ENCODE results near the gene MARS2.
"Not testable (repeated sequence)": the region's sequence is repeated elsewhere in the genome, so short reads cannot be mapped to it uniquely, and the experiment has no call there.

The MARS2 gene

DNA sequence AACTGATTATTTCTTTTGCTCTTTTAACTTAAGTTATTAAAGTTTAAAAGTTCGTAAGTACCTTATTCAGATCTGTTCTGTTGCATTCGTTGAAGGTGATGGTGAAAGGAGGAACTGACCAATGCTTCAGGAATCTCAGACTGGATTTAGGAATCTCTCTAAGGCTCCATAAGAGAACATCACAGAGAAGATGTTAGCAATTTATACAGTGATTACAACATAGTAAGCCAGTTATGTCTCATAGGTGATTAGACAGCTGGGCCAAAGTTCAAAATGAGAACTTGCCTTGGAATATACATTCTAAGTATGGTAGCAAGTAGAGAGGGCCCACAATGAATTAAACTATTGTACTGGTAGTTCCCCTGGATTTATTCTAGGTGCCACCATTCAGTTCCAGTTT, 3.2 kb downstream of the MARS2 start (continued):
- TF ChIP-seq, protein P1, sequence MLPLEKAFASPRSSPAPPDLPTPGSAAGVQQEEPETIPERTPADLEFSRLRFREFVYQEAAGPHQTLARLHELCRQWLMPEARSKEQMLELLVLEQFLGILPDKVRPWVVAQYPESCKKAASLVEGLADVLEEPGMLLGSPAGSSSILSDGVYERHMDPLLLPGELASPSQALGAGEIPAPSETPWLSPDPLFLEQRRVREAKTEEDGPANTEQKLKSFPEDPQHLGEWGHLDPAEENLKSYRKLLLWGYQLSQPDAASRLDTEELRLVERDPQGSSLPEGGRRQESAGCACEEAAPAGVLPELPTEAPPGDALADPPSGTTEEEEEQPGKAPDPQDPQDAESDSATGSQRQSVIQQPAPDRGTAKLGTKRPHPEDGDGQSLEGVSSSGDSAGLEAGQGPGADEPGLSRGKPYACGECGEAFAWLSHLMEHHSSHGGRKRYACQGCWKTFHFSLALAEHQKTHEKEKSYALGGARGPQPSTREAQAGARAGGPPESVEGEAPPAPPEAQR (tag by site-specific recombination; IDR thresholded peaks at IDR 0.05), result no peak
- TF ChIP-seq HOXA7 (CRISPR knock-in tag; IDR thresholded peaks at IDR 0.05; ENCODE audit: borderline replicate concordance), result no peak
- TF ChIP-seq ZNF610 (tag by site-specific recombination; IDR thresholded peaks at IDR 0.05; ENCODE audit: borderline replicate concordance), result no peak
- no peak for TF ChIP-seq ZNF248 (tag by site-specific recombination; IDR thresholded peaks at IDR 0.05)
- TF ChIP-seq ZNF558 (tag by site-specific recombination; IDR thresholded peaks at IDR 0.05), result no peak

DNA sequence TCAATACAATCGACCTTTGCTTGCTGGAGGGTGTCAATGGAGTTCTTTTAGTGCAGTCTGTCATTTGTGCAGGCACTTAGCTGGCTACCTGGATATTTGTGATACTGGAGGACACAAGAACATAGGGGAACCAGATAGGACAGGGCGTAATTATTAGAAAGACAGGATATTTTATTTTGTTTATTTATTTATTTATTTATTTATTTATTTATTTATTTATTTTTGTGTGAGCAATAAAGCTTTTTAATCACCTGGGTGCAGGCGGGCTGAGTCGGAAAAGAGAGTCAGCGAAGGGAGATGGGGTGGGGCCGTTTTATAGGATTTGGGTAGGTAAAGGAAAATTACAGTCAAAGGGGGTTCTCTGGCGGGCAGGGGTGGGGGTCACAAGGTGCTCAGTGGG, 4.0 kb downstream of the MARS2 start:
- not testable (repeated sequence) for H3K4me1 ChIP-seq (ENCODE audit: control insufficient read depth, insufficient read depth, low read length); H3K4me3 ChIP-seq (ENCODE audit: low read depth, low read length); H3K27ac ChIP-seq (ENCODE audit: extremely low read depth, low read depth, low read length); H3K9me3 ChIP-seq (ENCODE audit: control insufficient read depth, insufficient read depth, low read depth, low read length)
- peaks cover 0 to 22% of the 10 kb centered on the region in 2 experiments; a peak in 1 of 3 replicates for H3K36me3 ChIP-seq (ENCODE audit: control insufficient read depth in 2 of 2, insufficient read depth in 1 of 2, low read length in 2 of 2)
- CTCF ChIA-PET, result interaction anchor here (0.6 to 0.7 kb wide), 3 partner anchors 56 to 161 kb away, joined by 3 to 4 read pairs (median 3); no protein-coding TSS in a partner anchor
- POLR2A ChIA-PET, result interaction anchor here (0.7 kb wide), 1 partner anchor 12 kb away, joined by 3 read pairs; no protein-coding TSS in a partner anchor
- TF ChIP-seq ZNF560 (tag by site-specific recombination; IDR thresholded peaks at IDR 0.05; ENCODE audit: borderline replicate concordance) (peak; percentile 85), ZNF433 (tag by site-specific recombination; IDR thresholded peaks at IDR 0.05; ENCODE audit: low read depth) (peak; percentile 44; the same call in 1 of the 2 replicates), ZNF558 (tag by site-specific recombination; IDR thresholded peaks at IDR 0.05) (0 out of 2 replicates have a peak, but pooled peaks have one; percentile 59), ZNF266 (tag by site-specific recombination; IDR thresholded peaks at IDR 0.05; ENCODE audit: low read depth) (peak; percentile 75), ZFP37 (tag by site-specific recombination; IDR thresholded peaks at IDR 0.05) (0 out of 2 replicates have a peak, but pooled peaks have one; percentile 42), ZNF394 (tag by site-specific recombination; IDR thresholded peaks at IDR 0.05; ENCODE audit: borderline replicate concordance) (peak; percentile 96), ZNF335 (tag by site-specific recombination; conservative IDR thresholded peaks at IDR 0.05) (0 out of 2 replicates have a peak, but pooled peaks have one; percentile 15), ZNF654 (tag by site-specific recombination; IDR thresholded peaks at IDR 0.05; ENCODE audit: low read depth) (peak; percentile 31), ZNF510 (tag by site-specific recombination; IDR thresholded peaks at IDR 0.05; ENCODE audit: insufficient replicate concordance) (peak; percentile 72), ZNF202 (tag by site-specific recombination; IDR thresholded peaks at IDR 0.05; ENCODE audit: borderline replicate concordance) (peak; percentile 86; the same call in 1 of the 2 replicates), ZNF623 (tag by site-specific recombination; IDR thresholded peaks at IDR 0.05) (peak; percentile 75), ZNF140 (tag by site-specific recombination; IDR thresholded peaks at IDR 0.05) (peak; percentile 88), ZNF629 (tag by site-specific recombination; IDR thresholded peaks at IDR 0.05) (peak; percentile 51; the same call in 1 of the 2 replicates), ZNF501 (tag by site-specific recombination; IDR thresholded peaks at IDR 0.05) (peak; percentile 54; the same call in 1 of the 2 replicates), ZXDB (tag by site-specific recombination; IDR thresholded peaks at IDR 0.05) (peak; percentile 62), ZNF664 (tag by site-specific recombination; IDR thresholded peaks at IDR 0.05) (peak; percentile 53; the same call in 1 of the 2 replicates), GLI2 (tag by site-specific recombination; IDR thresholded peaks at IDR 0.05; ENCODE audit: borderline replicate concordance, low read depth) (peak; percentile 49; the same call in 1 of the 2 replicates), ZNF555 (tag by site-specific recombination; conservative IDR thresholded peaks at IDR 0.05) (peak; percentile 83)
- TF ChIP-seq, protein P2, sequence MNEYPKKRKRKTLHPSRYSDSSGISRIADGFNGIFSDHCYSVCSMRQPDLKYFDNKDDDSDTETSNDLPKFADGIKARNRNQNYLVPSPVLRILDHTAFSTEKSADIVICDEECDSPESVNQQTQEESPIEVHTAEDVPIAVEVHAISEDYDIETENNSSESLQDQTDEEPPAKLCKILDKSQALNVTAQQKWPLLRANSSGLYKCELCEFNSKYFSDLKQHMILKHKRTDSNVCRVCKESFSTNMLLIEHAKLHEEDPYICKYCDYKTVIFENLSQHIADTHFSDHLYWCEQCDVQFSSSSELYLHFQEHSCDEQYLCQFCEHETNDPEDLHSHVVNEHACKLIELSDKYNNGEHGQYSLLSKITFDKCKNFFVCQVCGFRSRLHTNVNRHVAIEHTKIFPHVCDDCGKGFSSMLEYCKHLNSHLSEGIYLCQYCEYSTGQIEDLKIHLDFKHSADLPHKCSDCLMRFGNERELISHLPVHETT (tag by site-specific recombination; IDR thresholded peaks at IDR 0.05), result 0 out of 2 replicates have a peak, but pooled peaks have one; percentile 18
- TF ChIP-seq, protein P3, sequence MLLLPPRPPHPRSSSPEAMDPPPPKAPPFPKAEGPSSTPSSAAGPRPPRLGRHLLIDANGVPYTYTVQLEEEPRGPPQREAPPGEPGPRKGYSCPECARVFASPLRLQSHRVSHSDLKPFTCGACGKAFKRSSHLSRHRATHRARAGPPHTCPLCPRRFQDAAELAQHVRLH (tag by site-specific recombination; IDR thresholded peaks at IDR 0.05), result 0 out of 2 replicates have a peak, but pooled peaks have one; percentile 58
- TF ChIP-seq, protein P4, sequence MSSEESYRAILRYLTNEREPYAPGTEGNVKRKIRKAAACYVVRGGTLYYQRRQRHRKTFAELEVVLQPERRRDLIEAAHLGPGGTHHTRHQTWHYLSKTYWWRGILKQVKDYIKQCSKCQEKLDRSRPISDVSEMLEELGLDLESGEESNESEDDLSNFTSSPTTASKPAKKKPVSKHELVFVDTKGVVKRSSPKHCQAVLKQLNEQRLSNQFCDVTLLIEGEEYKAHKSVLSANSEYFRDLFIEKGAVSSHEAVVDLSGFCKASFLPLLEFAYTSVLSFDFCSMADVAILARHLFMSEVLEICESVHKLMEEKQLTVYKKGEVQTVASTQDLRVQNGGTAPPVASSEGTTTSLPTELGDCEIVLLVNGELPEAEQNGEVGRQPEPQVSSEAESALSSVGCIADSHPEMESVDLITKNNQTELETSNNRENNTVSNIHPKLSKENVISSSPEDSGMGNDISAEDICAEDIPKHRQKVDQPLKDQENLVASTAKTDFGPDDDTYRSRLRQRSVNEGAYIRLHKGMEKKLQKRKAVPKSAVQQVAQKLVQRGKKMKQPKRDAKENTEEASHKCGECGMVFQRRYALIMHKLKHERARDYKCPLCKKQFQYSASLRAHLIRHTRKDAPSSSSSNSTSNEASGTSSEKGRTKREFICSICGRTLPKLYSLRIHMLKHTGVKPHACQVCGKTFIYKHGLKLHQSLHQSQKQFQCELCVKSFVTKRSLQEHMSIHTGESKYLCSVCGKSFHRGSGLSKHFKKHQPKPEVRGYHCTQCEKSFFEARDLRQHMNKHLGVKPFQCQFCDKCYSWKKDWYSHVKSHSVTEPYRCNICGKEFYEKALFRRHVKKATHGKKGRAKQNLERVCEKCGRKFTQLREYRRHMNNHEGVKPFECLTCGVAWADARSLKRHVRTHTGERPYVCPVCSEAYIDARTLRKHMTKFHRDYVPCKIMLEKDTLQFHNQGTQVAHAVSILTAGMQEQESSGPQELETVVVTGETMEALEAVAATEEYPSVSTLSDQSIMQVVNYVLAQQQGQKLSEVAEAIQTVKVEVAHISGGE (tag by site-specific recombination; conservative IDR thresholded peaks at IDR 0.05; ENCODE audit: low read depth), result peak; percentile 75
